Natural killer cell (primary cell): ENCODE data around the gene CAMK2D. TPM values are rescaled to one million over a fixed set of nuclear protein-coding genes. Genes with fewer than 3 reads are reported as not detected.

Experiments
- ATAC-seq, 3 donors: fragments of 150-1000 bp in 2 of 3; fragments of 200-7000 bp in 1 of 3; cut with Tn5 transposase; 1 replicate in 1 of 3; 2 replicates in 2 of 3; pipeline ENCODE4 v1.10.0; 2021; ENCODE audit warnings: mild to moderate bottlenecking in 2 of 3, moderate library complexity in 2 of 3
- DNase-seq, 2 donors: peaks; one replicate each; pipeline versions ENCODE4 v3.0.0 to v3.0.0-alpha.2; 2013 to 2021; ENCODE audit warnings: mixed read lengths in 1 of 2
- H3K27ac ChIP-seq: one replicate; pipeline ENCODE4 v1.5.1; 2013; ENCODE audit warnings: mild to moderate bottlenecking, low read length
- H3K27me3 ChIP-seq: one replicate; pipeline ENCODE4 v1.6.1; 2013; ENCODE audit warnings: low read length; ENCODE audit not compliant: control insufficient read depth, insufficient read depth
- H3K36me3 ChIP-seq: one replicate; pipeline ENCODE4 v1.6.1; 2013; ENCODE audit warnings: low read length; ENCODE audit not compliant: control insufficient read depth, insufficient read depth
- H3K4me1 ChIP-seq: one replicate; pipeline ENCODE4 v1.6.1; 2013; ENCODE audit warnings: low read length; ENCODE audit not compliant: control insufficient read depth, insufficient read depth
- H3K4me3 ChIP-seq: one replicate; pipeline ENCODE4 v1.5.1; 2013; ENCODE audit warnings: low read length
- H3K9me3 ChIP-seq: one replicate; pipeline ENCODE4 v1.6.1; 2013; ENCODE audit warnings: low read length; ENCODE audit not compliant: control insufficient read depth, insufficient read depth
- H3K27ac Mint-ChIP-seq, 2 donors: one replicate each; pipeline ENCODE4 v1.8.0; 2022; ENCODE audit warnings: mild to moderate bottlenecking in 2 of 2, mixed read lengths in 2 of 2, moderate library complexity in 1 of 2
- H3K27me3 Mint-ChIP-seq, 2 donors: one replicate each; pipeline ENCODE4 v1.8.0; 2022; ENCODE audit warnings: low read depth in 2 of 2, mixed read lengths in 2 of 2
- H3K36me3 Mint-ChIP-seq: one replicate; pipeline ENCODE4 v1.8.0; 2022; ENCODE audit warnings: mixed read lengths
- H3K4me1 Mint-ChIP-seq, 2 donors: one replicate each; pipeline ENCODE4 v1.8.0; 2022; ENCODE audit warnings: mixed read lengths in 2 of 2
- H3K4me3 Mint-ChIP-seq: one replicate; pipeline ENCODE4 v1.8.0; 2022; ENCODE audit warnings: mild to moderate bottlenecking, moderate library complexity, mixed read lengths
- H3K9me3 Mint-ChIP-seq, 2 donors: one replicate each; pipeline ENCODE4 v1.8.0; 2022; ENCODE audit warnings: mixed read lengths in 2 of 2
- CTCF ChIP-seq: fragments of 200-600 bp; IDR thresholded peaks from one replicate; pipeline ENCODE4 v1.8.0; 2022; ENCODE audit warnings: antibody characterized with exemption
- WGBS: methylation state at CpG from one replicate; pipeline ENCODE4 v1.1.7; 2013; ENCODE audit warnings: missing lambda C conversion rate; ENCODE audit not compliant: insufficient coverage; 5-methylcytosine and 5-hydroxymethylcytosine counted together
- intact Hi-C: fragments of 100-400 bp; cut with micrococcal nuclease; formaldehyde crosslinking; loops from one replicate; pipeline ENCODE4 v1.14.2; 2022
- total RNA-seq, 4 donors: library from RNA; stranded (reverse); fragments of 120-200 nt in 1 of 4; gene quantifications; one replicate each; pipeline versions ENCODE4 v1.2.3 to v1.2.4, GENCODE V29; 2013 to 2022

Gene CAMK2D
- total RNA-seq, 3 donors from 2014 or later (not counting 1 experiment from before 2014, with no cell fraction given) = 31.6 to 40.1 (median 34.5) TPM

DNA sequence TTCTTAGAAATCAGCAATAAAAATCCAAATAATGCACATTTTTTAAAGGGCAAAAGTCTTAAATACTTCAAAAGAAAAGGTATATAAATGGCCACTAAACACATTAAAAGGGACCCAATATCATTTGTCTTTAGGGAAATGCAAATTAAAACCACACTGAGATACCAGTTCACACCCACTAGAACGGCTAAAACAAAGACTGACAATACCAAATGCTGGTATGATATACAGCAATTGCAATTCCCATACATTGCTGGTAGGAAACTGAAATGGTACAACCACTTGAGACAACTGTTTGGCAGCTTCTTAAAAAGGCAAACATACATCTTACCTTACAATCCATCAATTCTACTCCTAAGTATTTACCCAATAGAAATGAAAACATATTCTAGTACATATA, 33.7 kb downstream of the CAMK2D start:
- 31% methylated on average over 1 of the region's 1 CpG for WGBS
- peak overlapping the region in 1 of 2 donors; percentile 4 for H3K27ac Mint-ChIP-seq
- H3K4me1 Mint-ChIP-seq = peaks cover 47 to 50% of the 10 kb centered on the region in 2 donors
- Histone ChIP-seq H3K27ac (no peak overlapping the region), H3K36me3 (no peaks in the 10 kb centered on the region), H3K4me3 (no peak overlapping the region), H3K27me3 (no peaks in the 10 kb centered on the region), H3K9me3 (no peaks in the 10 kb centered on the region), H3K4me1 (no peaks in the 10 kb centered on the region)
- H3K36me3 Mint-ChIP-seq = no peaks in the 10 kb centered on the region
- no peaks in the 10 kb centered on the region for H3K9me3 Mint-ChIP-seq
- no peak overlapping the region for H3K4me3 Mint-ChIP-seq
- ATAC-seq = peak in 1 of 3 donors; percentile 51
- no peak for DNase-seq
- intact Hi-C loops = no loop called here
- TF ChIP-seq CTCF = no peak
- H3K27me3 Mint-ChIP-seq = no peaks in the 10 kb centered on the region

- ATAC-seq (no peak), DNase-seq (no peak)
- no peaks in the 10 kb centered on the region for H3K27me3 ChIP-seq
- H3K4me3 Mint-ChIP-seq = no peak overlapping the region
- 86% methylated on average over 1 of the region's 1 CpG for WGBS
- no peaks in the 10 kb centered on the region for H3K4me1 ChIP-seq
- H3K36me3 ChIP-seq = no peaks in the 10 kb centered on the region
- peaks cover 52 to 55% of the 10 kb centered on the region in 2 donors for H3K4me1 Mint-ChIP-seq
- no peaks in the 10 kb centered on the region for H3K27me3 Mint-ChIP-seq
- no peak overlapping the region for H3K27ac ChIP-seq
- H3K9me3 ChIP-seq = no peaks in the 10 kb centered on the region
- H3K9me3 Mint-ChIP-seq = no peaks in the 10 kb centered on the region
- no peak for TF ChIP-seq CTCF
- peak overlapping the region; percentile 17 to 33 for H3K27ac Mint-ChIP-seq
- intact Hi-C loops = no loop called here
- H3K4me3 ChIP-seq = no peak overlapping the region
- H3K36me3 Mint-ChIP-seq = no peaks in the 10 kb centered on the region
Measured at GRCh38 chr4:113725963-113726362, 35.6 kb downstream of the CAMK2D start.

DNA sequence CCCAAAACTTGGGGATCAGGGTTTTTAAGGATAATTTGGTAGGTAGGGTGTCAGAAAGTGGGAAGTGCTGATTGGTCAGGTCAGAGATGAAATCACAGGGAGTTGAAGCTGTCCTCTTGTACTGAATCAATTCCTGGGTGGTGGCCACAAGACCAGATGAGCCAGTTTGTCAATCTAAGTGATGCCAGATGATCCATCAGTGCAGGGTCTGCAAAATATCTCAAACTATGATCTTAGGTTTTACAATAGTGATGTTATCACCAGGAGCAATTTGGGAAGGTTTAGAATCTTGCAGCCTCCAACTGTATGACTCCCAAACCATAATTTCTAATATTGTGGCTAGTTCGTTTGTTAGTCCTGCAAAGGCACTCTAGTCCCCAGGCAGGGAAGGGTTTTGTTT, 43.3 kb downstream of the CAMK2D start:
- H3K4me3 ChIP-seq = no peak overlapping the region
- no CpG with 5 or more reads among the region's 1 CpG for WGBS
- H3K9me3 ChIP-seq = no peaks in the 10 kb centered on the region
- DNase-seq (no peak), ATAC-seq (no peak)
- H3K9me3 Mint-ChIP-seq = no peaks in the 10 kb centered on the region
- intact Hi-C loops = no loop called here
- H3K4me1 Mint-ChIP-seq = peaks cover 17 to 36% of the 10 kb centered on the region in 2 donors
- no peak overlapping the region for H3K4me3 Mint-ChIP-seq
- TF ChIP-seq CTCF = no peak
- no peaks in the 10 kb centered on the region for H3K27me3 ChIP-seq
- H3K27ac ChIP-seq = no peak overlapping the region
- no peaks in the 10 kb centered on the region for H3K27me3 Mint-ChIP-seq
- H3K27ac Mint-ChIP-seq = no peak overlapping the region
- no peaks in the 10 kb centered on the region for H3K36me3 Mint-ChIP-seq
- H3K4me1 ChIP-seq = no peaks in the 10 kb centered on the region
- H3K36me3 ChIP-seq = peaks cover 2% of the 10 kb centered on the region

DNA sequence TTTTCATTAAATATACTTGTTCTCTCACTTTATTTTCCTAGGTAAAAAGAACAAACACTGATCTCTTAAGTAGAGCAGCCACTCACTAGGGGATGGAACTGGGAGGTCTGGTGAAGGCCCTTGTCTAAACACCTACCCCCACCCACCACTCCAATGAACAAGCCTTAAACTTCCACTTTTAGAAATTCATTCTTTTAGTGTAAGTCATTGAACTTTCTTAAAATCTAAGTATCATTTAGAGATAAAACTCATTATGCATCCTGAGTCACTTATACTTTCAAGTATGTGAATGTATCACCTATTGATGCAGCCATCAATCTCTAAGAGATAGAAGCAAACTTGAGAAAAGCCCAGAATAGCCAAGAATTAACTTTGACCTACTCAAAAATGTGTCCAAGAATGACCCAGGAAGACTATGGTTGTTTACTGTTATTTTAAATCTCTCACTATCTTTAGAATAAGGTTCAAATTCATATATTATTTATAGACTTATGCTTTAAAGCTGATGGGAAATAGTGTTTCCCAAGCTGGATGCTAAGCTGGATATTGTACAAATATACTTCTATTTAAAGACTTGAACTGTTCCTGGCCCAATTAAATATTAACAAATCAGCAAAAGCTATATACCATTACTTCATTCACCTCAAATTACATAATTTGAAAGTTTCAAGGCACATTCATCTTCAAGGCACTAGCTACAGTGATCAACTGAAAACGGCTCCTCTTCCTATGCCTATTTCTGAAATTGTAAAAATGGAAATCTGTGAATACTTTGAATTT, 49.5 kb downstream of the CAMK2D start:
- DNase-seq (no peak), ATAC-seq (no peak)
- WGBS = no CpG with 5 or more reads among the region's 1 CpG
- H3K4me3 ChIP-seq = no peak overlapping the region
- intact Hi-C loops = no loop called here
- H3K36me3 ChIP-seq = no peaks in the 10 kb centered on the region
- Mint-ChIP-seq H3K4me3 (no peak overlapping the region), H3K27me3 (no peaks in the 10 kb centered on the region), H3K9me3 (no peaks in the 10 kb centered on the region), H3K36me3 (no peaks in the 10 kb centered on the region), H3K27ac (no peak overlapping the region), H3K4me1 (peaks cover 13 to 14% of the 10 kb centered on the region in 2 donors)
- no peaks in the 10 kb centered on the region for H3K9me3 ChIP-seq
- TF ChIP-seq CTCF = no peak
- no peaks in the 10 kb centered on the region for H3K27me3 ChIP-seq
- no peak overlapping the region for H3K27ac ChIP-seq
- H3K4me1 ChIP-seq = no peaks in the 10 kb centered on the region
